HepG2 (cell line): ENCODE results near the gene DKKL1. TPM values are rescaled to one million over a fixed set of nuclear protein-coding genes. Genes with fewer than 3 reads are reported as not detected.

ENCODE experiments used
- ATAC-seq: fragments of 200-7000 bp; cut with Tn5 transposase; 3 replicates; pipeline ENCODE4 v1.9.1; 2020; ENCODE audit warnings: mild to moderate bottlenecking, moderate library complexity
- BruUV-seq: library from RNA; stranded (reverse); fragments of 400-500 nt; replicated peaks from 2 replicates; lab custom pipeline; 2021; lab: Mats Ljungman, UMichigan
- CTCF ChIA-PET: fragments of 300-600 bp; formaldehyde crosslinking; extraction: SDS; loops from one replicate; lab custom pipeline; 2021; ENCODE audit warnings: low total read pairs, inconsistent platforms, low intra/inter-chr PET ratio; lab: Yijun Ruan, JAX
- POLR2A ChIA-PET: fragments of 350-600 bp; sonication (Branson Sonifier 250); formaldehyde crosslinking; loops from one replicate; lab custom pipeline; 2020; ENCODE audit warnings: antibody characterized with exemption, inconsistent platforms; lab: Yijun Ruan, JAX
- DNase-seq: peaks from one replicate; pipeline ENCODE4 v3.0.0-alpha.2; 2015; ENCODE audit warnings: low spot score
- FAIRE-seq: peaks from 3 replicates; lab custom pipeline; 2011; peaks lifted over from hg19 to GRCh38; lab: Jason Lieb, UNC
- H2AFZ ChIP-seq: one replicate; pipeline ENCODE4 v1.6.1; 2011; ENCODE audit warnings: low read length, inconsistent platforms
- H3K27ac ChIP-seq: fragments of 300-600 bp; 3 replicates; pipeline ENCODE4 v1.8.0; 2011; ENCODE audit warnings: mixed run types, mild to moderate bottlenecking, mixed read lengths, low read length, inconsistent platforms; ENCODE audit not compliant: insufficient read depth; ENCODE audit errors: extremely low read length
- H3K27me3 ChIP-seq, 2 experiments: fragments of 200-600 bp in 1 of 2; 2 replicates in 1 of 2; 3 replicates in 1 of 2; pipeline versions ENCODE4 v1.6.0 to v1.8.0; 2011; ENCODE audit warnings: low read length in 2 of 2, mild to moderate bottlenecking in 2 of 2, moderate library complexity in 2 of 2, inconsistent platforms in 1 of 2; ENCODE audit not compliant: insufficient read depth in 2 of 2, control insufficient read depth in 1 of 2
- H3K36me3 ChIP-seq, 2 experiments: fragments of 200-600 bp in 1 of 2; replicated peaks in 1 of 2; 2 replicates in 1 of 2; 3 replicates in 1 of 2; pipeline versions ENCODE4 v1.5.1 to v1.8.0; 2011; ENCODE audit warnings: low read length in 2 of 2, inconsistent platforms in 1 of 2; ENCODE audit not compliant: insufficient read depth in 2 of 2, control insufficient read depth in 1 of 2
- H3K4me1 ChIP-seq: 2 replicates; pipeline ENCODE4 v1.5.1; 2012; ENCODE audit warnings: low read length, inconsistent platforms; ENCODE audit not compliant: insufficient read depth
- H3K4me2 ChIP-seq: 2 replicates; pipeline ENCODE4 v1.6.0; 2011; ENCODE audit warnings: low read depth, low read length, inconsistent platforms
- H3K4me3 ChIP-seq, 3 experiments: fragments of 200-600 bp in 1 of 3; sonication (generic), shearing (Covaris generic) in 1 of 3; replicated peaks in 1 of 3; 2 replicates each; pipeline ENCODE4 v1.5.1; 2011 to 2016; ENCODE audit warnings: low read length in 3 of 3, inconsistent platforms in 2 of 3, low read depth in 2 of 3, mild to moderate bottlenecking in 2 of 3, control low read depth in 1 of 3, mixed read lengths in 1 of 3; ENCODE audit not compliant: insufficient read depth in 1 of 3
- H3K79me2 ChIP-seq: one replicate; pipeline ENCODE4 v1.6.1; 2011; ENCODE audit warnings: low read length, inconsistent platforms; ENCODE audit not compliant: insufficient read depth
- H3K9ac ChIP-seq: 2 replicates; pipeline ENCODE4 v1.6.0; 2011; ENCODE audit warnings: mild to moderate bottlenecking, low read depth, low read length, inconsistent platforms; ENCODE audit not compliant: insufficient read depth
- H3K9me3 ChIP-seq: 2 replicates; pipeline ENCODE4 v1.5.1; 2012; ENCODE audit warnings: mild to moderate bottlenecking, low read length
- H4K20me1 ChIP-seq: 2 replicates; pipeline ENCODE4 v1.6.0; 2011; ENCODE audit warnings: inconsistent platforms, mild to moderate bottlenecking, low read length, moderate library complexity; ENCODE audit not compliant: insufficient read depth
- CHD2 ChIP-seq: IDR thresholded peaks from 2 replicates; pipeline ENCODE4 v1.6.1; 2011; ENCODE audit warnings: low read depth, low read length, improper control_type of control experiment
- FOXJ3 ChIP-seq: sonication (generic); formaldehyde crosslinking; IDR thresholded peaks from 2 replicates; pipeline ENCODE4 v1.4.0; 2020; ENCODE audit warnings: missing genetic modification reagents, mild to moderate bottlenecking, borderline replicate concordance
- HCFC1 ChIP-seq: fragments of 150-350 bp; IDR thresholded peaks from 2 replicates; pipeline ENCODE4 v1.6.1; 2014; ENCODE audit warnings: low read depth, low read length
- KMT2B ChIP-seq: IDR thresholded peaks from 2 replicates; pipeline ENCODE4 v1.6.1; 2016; ENCODE audit warnings: missing genetic modification reagents, missing compliant biosample characterization
- NBN ChIP-seq: fragments of 450-650 bp; conservative IDR thresholded peaks from 2 replicates; pipeline ENCODE4 v1.6.1; 2017
- PHF21A ChIP-seq: sonication (generic); formaldehyde crosslinking; IDR thresholded peaks from 2 replicates; pipeline ENCODE4 v1.5.0; 2020; ENCODE audit warnings: mild to moderate bottlenecking, missing genetic modification reagents
- SALL2 ChIP-seq: sonication (generic); formaldehyde crosslinking; IDR thresholded peaks from 2 replicates; pipeline ENCODE4 v1.8.1; 2023; ENCODE audit warnings: mild to moderate bottlenecking, missing genetic modification reagents, inconsistent platforms
- ZHX2 ChIP-seq, 2 experiments: sonication (generic) in 1 of 2; formaldehyde crosslinking in 1 of 2; IDR thresholded peaks; 2 replicates each; pipeline versions ENCODE4 v1.6.1 to v1.9.0; 2014 to 2022; ENCODE audit warnings: antibody characterized with exemption in 1 of 2, borderline replicate concordance in 1 of 2, inconsistent platforms in 1 of 2, low read depth in 1 of 2, missing genetic modification reagents in 1 of 2
- WGBS: methylation state at CpG from one replicate; pipeline ENCODE4 v1.1.6; 2017; ENCODE audit warnings: low lambda C conversion rate; 5-methylcytosine and 5-hydroxymethylcytosine counted together
- in situ Hi-C: cut with HindIII; loops from 2 replicates; pipeline ENCODE4 v1.10.0; 2017; ENCODE audit warnings: low pct_unique_long_range_greater_than_20kb; ENCODE audit not compliant: extremely low pct_ligation_motif_present
- intact Hi-C: fragments of 100-400 bp; cut with micrococcal nuclease; formaldehyde crosslinking; loops from one replicate; pipeline ENCODE4 v1.10.0; 2022; ENCODE audit not compliant: unreplicated experiment
- polyA plus RNA-seq, 8 experiments: library from polyadenylated mRNA; depleted of rRNA in 3 of 8; stranded (reverse) in 7 of 8; unstranded in 1 of 8; fragments of >200 nt; fragmentation: Illumina TruSeq in 4 of 8; extraction: Trizol in 4 of 8; gene quantifications; 2 replicates each; pipeline versions ENCODE4 v1.2.1 to v1.2.3, GENCODE V29; 2011 to 2016; ENCODE audit warnings: low read depth in 4 of 8, missing spikeins in 1 of 8, mixed read lengths in 1 of 8; ENCODE audit not compliant: insufficient read depth in 1 of 8
- total RNA-seq, 5 experiments: library from RNA; depleted of rRNA; stranded (reverse); fragments of >200 nt; fragmentation: Illumina TruSeq; extraction: Trizol; gene quantifications; 2 replicates each; pipeline ENCODE4 v1.2.3, GENCODE V29; 2016; ENCODE audit warnings: low read depth in 1 of 5

DKKL1 gene
- total and polyA plus RNA-seq, 2 of the 13 experiments (the other 11 are each of a cell fraction or from before 2014, with no cell fraction given) = 0.30 to 0.31 TPM

- H3K79me2 ChIP-seq = no peaks in the 10 kb centered on the region
- ATAC-seq = no peak
- WGBS = 24% methylated on average over 7 of the region's 15 CpGs
- ChIA-PET POLR2A (no interaction called here), CTCF (no interaction called here)
- H3K4me2 ChIP-seq = no peak overlapping the region
- H2AFZ ChIP-seq = no peak overlapping the region
- intact Hi-C loops (no loop called here), in situ Hi-C loops (no loop called here)
- no peak overlapping the region for H3K27ac ChIP-seq
- BruUV-seq = no TSS peak
- H3K27me3 ChIP-seq = peaks cover 15 to 79% of the 10 kb centered on the region in 2 experiments; a peak in 4 of 5 replicates
- H3K9me3 ChIP-seq = no peaks in the 10 kb centered on the region
- H3K4me1 ChIP-seq = no peaks in the 10 kb centered on the region
- H3K36me3 ChIP-seq = no peaks in the 10 kb centered on the region
- no peaks in the 10 kb centered on the region for H4K20me1 ChIP-seq
- no peak for DNase-seq
- no peak overlapping the region for H3K4me3 ChIP-seq
- FAIRE-seq = no peak
- H3K9ac ChIP-seq = no peak overlapping the region
- TF ChIP-seq SALL2 (CRISPR knock-in tag) = no peak
- TF ChIP-seq PHF21A (CRISPR knock-in tag) = no peak
These were observed 51.6 kb downstream of the DKKL1 start for GRCh38 chr19:49415102-49415809.

- no peak overlapping the region for H3K9ac ChIP-seq
- H3K27me3 ChIP-seq = peaks cover 16 to 84% of the 10 kb centered on the region in 2 experiments; a peak in 4 of 5 replicates
- TF ChIP-seq CHD2 (no peak), FOXJ3 (CRISPR knock-in tag) (no peak), KMT2B (no peak), NBN (no peak), HCFC1 (no peak), ZHX2 (IDR thresholded peaks at IDR 0.05; ENCODE audit: low read depth) (no peak), ZHX2 (CRISPR knock-in tag; IDR thresholded peaks at IDR 0.05; ENCODE audit: borderline replicate concordance) (no peak)
- TF ChIP-seq, all 625 proteins: peak for 0
- Histone ChIP-seq H3K27ac (no peak overlapping the region), H3K36me3 (no peaks in the 10 kb centered on the region), H3K4me2 (no peak overlapping the region), H2AFZ (no peak overlapping the region), H3K9me3 (no peaks in the 10 kb centered on the region), H3K4me3 (no peak overlapping the region), H3K79me2 (no peaks in the 10 kb centered on the region), H4K20me1 (no peaks in the 10 kb centered on the region), H3K4me1 (no peaks in the 10 kb centered on the region)
- no TSS peak for BruUV-seq
- FAIRE-seq = no peak
- no peak for ATAC-seq
- in situ Hi-C loops = no loop called here
- 9% methylated on average over 2 of the region's 2 CpGs for WGBS
- ChIA-PET POLR2A (no interaction called here), CTCF (no interaction called here)
- DNase-seq = no peak
- intact Hi-C loops = no loop called here
These were observed 52.1 kb downstream of the DKKL1 start for GRCh38 chr19:49415810-49416200.
